Heart left ventricle (tissue), 16 donors: ENCODE data around the gene GPC3. TPM values are rescaled to one million over a fixed set of nuclear protein-coding genes. Genes with fewer than 3 reads are reported as not detected.
A peak's percentile ranks its signal among the peaks of the same experiment; 100 is the strongest.

Source experiments
- ATAC-seq, 4 donors: fragments of 200-7000 bp; cut with Tn5 transposase; one replicate each; pipeline ENCODE4 v1.9.1; 2020 to 2022; ENCODE audit warnings: moderate library complexity in 4 of 4, mild to moderate bottlenecking in 3 of 4, moderate number of reproducible peaks in 1 of 4
- DNase-seq, 5 donors: peaks; one replicate each; pipeline ENCODE4 v3.0.0-alpha.2; 2020
- H3K27ac ChIP-seq, 12 donors: fragments of 200-600 bp; sonication (generic) in 4 of 12; one replicate each; pipeline versions ENCODE4 v1.5.0 to v1.8.0; 2016 to 2022; ENCODE audit warnings: mild to moderate bottlenecking in 2 of 12
- H3K27me3 ChIP-seq, 9 donors: fragments of 200-600 bp; sonication (generic) in 2 of 9; one replicate each; pipeline versions ENCODE4 v1.5.1 to v1.8.0; 2016 to 2022; ENCODE audit warnings: mild to moderate bottlenecking in 3 of 9
- H3K36me3 ChIP-seq, 9 donors: fragments of 200-600 bp; sonication (generic) in 2 of 9; one replicate each; pipeline versions ENCODE4 v1.5.0 to v1.8.0; 2018 to 2022; ENCODE audit warnings: mild to moderate bottlenecking in 2 of 9
- H3K4me1 ChIP-seq, 12 donors: fragments of 200-600 bp; sonication (generic) in 4 of 12; one replicate each; pipeline versions ENCODE4 v1.5.0 to v1.8.0; 2016 to 2022; ENCODE audit warnings: mild to moderate bottlenecking in 3 of 12
- H3K4me3 ChIP-seq, 12 donors: fragments of 200-600 bp; sonication (generic) in 4 of 12; one replicate each; pipeline versions ENCODE4 v1.5.0 to v1.8.0; 2017 to 2022; ENCODE audit warnings: mild to moderate bottlenecking in 9 of 12, moderate library complexity in 4 of 12
- H3K9me3 ChIP-seq, 12 donors: fragments of 200-600 bp; sonication (generic) in 4 of 12; one replicate each; pipeline versions ENCODE4 v1.5.0 to v1.8.0; 2016 to 2022; ENCODE audit warnings: mild to moderate bottlenecking in 1 of 12
- CTCF ChIP-seq, 12 donors: fragments of 200-600 bp; sonication (generic) in 4 of 12; IDR thresholded peaks; one replicate each; pipeline versions ENCODE4 v1.5.0 to v1.8.0; 2018 to 2022; ENCODE audit warnings: antibody characterized with exemption in 12 of 12, mild to moderate bottlenecking in 5 of 12
- POLR2A ChIP-seq, 2 donors: fragments of 450-650 bp; IDR thresholded peaks; one replicate each; pipeline ENCODE4 v1.6.1; 2017; ENCODE audit warnings: antibody characterized with exemption in 2 of 2, mild to moderate bottlenecking in 2 of 2, moderate library complexity in 2 of 2
- WGBS, 4 donors: extraction: QIAGEN DNeasy Blood & Tissue Kit in 2 of 4; methylation state at CpG; one replicate each; pipeline versions ENCODE4 v1.1.5 to v1.1.7; 2013 to 2018; 5-methylcytosine and 5-hydroxymethylcytosine counted together
- intact Hi-C, 10 donors: fragments of 100-400 bp; cut with DNase I; formaldehyde crosslinking; loops; one replicate each; pipeline versions ENCODE4 v1.11.1 to v1.14.2; 2022
- polyA plus RNA-seq, 2 donors: library from polyadenylated mRNA; stranded (reverse); fragments of 200-250 nt; gene quantifications; one replicate each; pipeline ENCODE4 v1.2.3, GENCODE V29; 2013
- total RNA-seq, 9 donors: library from RNA; depleted of rRNA in 2 of 9; stranded (reverse); fragments of >200 nt in 2 of 9; fragmentation: NEBNext Ultra II Directional in 3 of 9; extraction: Animal tissue kit (Norgen Biotek cat#: 25700) in 3 of 9; gene quantifications; one replicate each; pipeline versions ENCODE4 v1.1.0 to v1.2.4, GENCODE V29; 2016 to 2023
- donor health status: ischemic (EF 13 %, LVEDD 7.1; RV severe dilation, severe dysfunction).
- donor health status: healthy with polysubstance abuse.
- donor health status: DM: no; HTN: yes; CAD: no.
- donor health status: DM: no; HTN: no; CAD: no.
- donor health status: ischemic (EF 25% LVEDD 6.9; RV normal size, moderate dysfunction).
- donor health status: ischemic (EF 25% LVEDD 5.7; RV mildly dilated, moderate dysfunction).
- donor health status: healthy.
- donor health status: DM: yes; HTN: yes; CAD: no.
- donor health status: ischemic (EF 35%, LVEDD 5.7; RV mildly dilated, moderate dysfunction).
- donor health status: nonischemic (EF 11% LVEDD 7.7; RV severe dilation, severe dysfunction).
- donor health status: DM: yes; HTN: yes; CAD: no.
- donor health status: PGD.
- donor health status: ischemic (EF 29% LVEDD 5.4; RV normal size, mild dysfunction).
- donor health status: nonischemic (EF 23%, LVEDD 6.1; RV moderate dilation, normal function).

GPC3 gene
- total and polyA plus RNA-seq, 11 donors = 0.19 to 16.9 (median 2.8) TPM

GRCh38 chrX:133989490-133989889, 4.1 kb upstream of the GPC3 start:
- Histone ChIP-seq H3K36me3 (no peaks in the 10 kb centered on the region), H3K27ac (no peak overlapping the region), H3K4me3 (no peak overlapping the region), H3K4me1 (peaks cover 0 to 5% (median 0%) of the 10 kb centered on the region in 12 donors), H3K27me3 (peaks cover 0 to 45% (median 3%) of the 10 kb centered on the region in 9 donors), H3K9me3 (no peaks in the 10 kb centered on the region)
- no peak for TF ChIP-seq CTCF (IDR thresholded peaks at IDR 0.05)
- no peak for TF ChIP-seq POLR2A (IDR thresholded peaks at IDR 0.05)
- DNase-seq (no peak), ATAC-seq (no peak)
- intact Hi-C loops = no loop called here
- WGBS, 4 donors = 73 to 85% (median 78%) methylated on average over 6 of the region's 6 CpGs

- intact Hi-C loops = no loop called here
- no peak for ATAC-seq
- WGBS, 4 donors = 72 to 90% (median 84%) methylated on average over 5 of the region's 5 CpGs
Measured at GRCh38 chrX:133988010-133988409, 2.6 kb upstream of the GPC3 start.

GRCh38 chrX:133987188-133987587, 1.8 kb upstream of the GPC3 start:
- Histone ChIP-seq H3K27me3 (peaks cover 0 to 57% (median 3%) of the 10 kb centered on the region in 9 donors), H3K9me3 (no peaks in the 10 kb centered on the region), H3K27ac (no peak overlapping the region), H3K4me1 (peaks cover 0 to 5% (median 0%) of the 10 kb centered on the region in 12 donors), H3K36me3 (no peaks in the 10 kb centered on the region), H3K4me3 (no peak overlapping the region)
- ATAC-seq = no peak
- 65 to 70% (median 68%) methylated on average over 5 to 6 of the region's 6 CpGs for WGBS, 4 donors
- no peak for DNase-seq
- intact Hi-C loops = no loop called here
- TF ChIP-seq CTCF (IDR thresholded peaks at IDR 0.05) = no peak

More at GRCh38 chrX:133988010-133988409, 2.6 kb upstream of the GPC3 start:
- TF ChIP-seq POLR2A (IDR thresholded peaks at IDR 0.05) = no peak
- TF ChIP-seq CTCF (IDR thresholded peaks at IDR 0.05) = no peak
- Histone ChIP-seq H3K27ac (no peak overlapping the region), H3K36me3 (no peaks in the 10 kb centered on the region), H3K9me3 (no peaks in the 10 kb centered on the region), H3K27me3 (peaks cover 0 to 51% (median 3%) of the 10 kb centered on the region in 9 donors), H3K4me1 (peaks cover 0 to 5% (median 0%) of the 10 kb centered on the region in 12 donors), H3K4me3 (no peak overlapping the region)
- DNase-seq = no peak

GRCh38 chrX:133985967-133986683, 731 bp upstream of the GPC3 start:
- WGBS, 4 donors = 8 to 53% (median 28%) methylated on average over 14 of the region's 14 CpGs
- TF ChIP-seq CTCF (IDR thresholded peaks at IDR 0.05) (no peak), POLR2A (IDR thresholded peaks at IDR 0.05) (no peak)
- H3K27me3 ChIP-seq = peaks cover 0 to 58% (median 3%) of the 10 kb centered on the region in 9 donors

More at GRCh38 chrX:133985967-133986683, 731 bp upstream of the GPC3 start:
- ATAC-seq = no peak
- DNase-seq = no peak
- peaks cover 0 to 5% (median 0%) of the 10 kb centered on the region in 12 donors for H3K4me1 ChIP-seq
- H3K27ac ChIP-seq = no peak overlapping the region
- no peaks in the 10 kb centered on the region for H3K36me3 ChIP-seq
- peak overlapping the region in 10 of 12 donors; percentile 26 to 51 (median 40) for H3K4me3 ChIP-seq
- intact Hi-C loops = no loop called here
- no peaks in the 10 kb centered on the region for H3K9me3 ChIP-seq
